Astrocyte (in vitro differentiated cells and primary cell): ENCODE measurements around the gene PRDM8. TPM values are rescaled to one million over a fixed set of nuclear protein-coding genes. Genes with fewer than 3 reads are reported as not detected.

Experiments used
- DNase-seq: peaks from one replicate; pipeline ENCODE4 v3.0.0-alpha.2; 2010; ENCODE audit warnings: low read depth
- FAIRE-seq: peaks from 2 replicates; lab custom pipeline; 2011; peaks lifted over from hg19 to GRCh38; lab: Jason Lieb, UNC
- H2AFZ ChIP-seq: 2 replicates; pipeline ENCODE4 v1.6.0; 2012; ENCODE audit warnings: low read depth, low read length, inconsistent platforms
- H3K27ac ChIP-seq: 2 replicates; pipeline ENCODE4 v1.5.1; 2011; ENCODE audit warnings: low read depth, low read length, inconsistent platforms
- H3K27me3 ChIP-seq: 2 replicates; pipeline ENCODE4 v1.6.0; 2011; ENCODE audit warnings: low read length, inconsistent platforms; ENCODE audit not compliant: insufficient read depth
- H3K36me3 ChIP-seq: 2 replicates; pipeline ENCODE4 v1.5.1; 2011; ENCODE audit warnings: low read length, inconsistent platforms; ENCODE audit not compliant: insufficient read depth
- H3K4me1 ChIP-seq: 2 replicates; pipeline ENCODE4 v1.5.1; 2011; ENCODE audit warnings: low read length, inconsistent platforms; ENCODE audit not compliant: insufficient read depth
- H3K4me2 ChIP-seq: 2 replicates; pipeline ENCODE4 v1.6.0; 2012; ENCODE audit warnings: low read length, inconsistent platforms
- H3K4me3 ChIP-seq: 2 replicates; pipeline ENCODE4 v1.5.1; 2011; ENCODE audit warnings: low read depth, mild to moderate bottlenecking, low read length, inconsistent platforms; ENCODE audit not compliant: insufficient read depth
- H3K79me2 ChIP-seq: 2 replicates; pipeline ENCODE4 v1.6.0; 2012; ENCODE audit warnings: mild to moderate bottlenecking, low read length, inconsistent platforms; ENCODE audit not compliant: insufficient read depth
- H3K9ac ChIP-seq: 2 replicates; pipeline ENCODE4 v1.6.0; 2012; ENCODE audit warnings: mild to moderate bottlenecking, low read length, inconsistent platforms
- H3K9me3 ChIP-seq: 2 replicates; pipeline ENCODE4 v1.5.1; 2012; ENCODE audit warnings: low read depth, mild to moderate bottlenecking, low read length, inconsistent platforms; ENCODE audit not compliant: insufficient read depth
- H4K20me1 ChIP-seq: 2 replicates; pipeline ENCODE4 v1.6.0; 2012; ENCODE audit warnings: low read length, inconsistent platforms; ENCODE audit not compliant: insufficient read depth
- H3K27ac Mint-ChIP-seq: one replicate; pipeline ENCODE4 v1.8.0; 2021; ENCODE audit warnings: mild to moderate bottlenecking, mixed read lengths; ENCODE audit not compliant: unreplicated experiment
- H3K27me3 Mint-ChIP-seq: one replicate; pipeline ENCODE4 v1.8.0; 2021; ENCODE audit warnings: low read depth, mixed read lengths; ENCODE audit not compliant: unreplicated experiment
- H3K36me3 Mint-ChIP-seq: one replicate; pipeline ENCODE4 v1.8.0; 2021; ENCODE audit warnings: low read depth, mixed read lengths; ENCODE audit not compliant: unreplicated experiment
- H3K4me1 Mint-ChIP-seq: one replicate; pipeline ENCODE4 v1.8.0; 2021; ENCODE audit warnings: low read depth, mixed read lengths; ENCODE audit not compliant: unreplicated experiment
- H3K4me3 Mint-ChIP-seq: one replicate; pipeline ENCODE4 v1.8.0; 2021; ENCODE audit warnings: mild to moderate bottlenecking, moderate library complexity, mixed read lengths; ENCODE audit not compliant: unreplicated experiment
- H3K9me3 Mint-ChIP-seq: one replicate; pipeline ENCODE4 v1.8.0; 2021; ENCODE audit warnings: mild to moderate bottlenecking, mixed read lengths; ENCODE audit not compliant: unreplicated experiment
- EZH2 ChIP-seq: IDR thresholded peaks from 2 replicates; pipeline ENCODE4 v1.6.1; 2012; ENCODE audit warnings: mild to moderate bottlenecking, low read length, inconsistent platforms; ENCODE audit not compliant: insufficient read depth
- total RNA-seq: library from RNA; stranded (reverse); gene quantifications from 2 replicates; pipeline ENCODE4 v1.2.1, GENCODE V29; 2021
- TF ChIP-seq, protein P1 (sequence below): IDR thresholded peaks from 2 replicates; pipeline ENCODE4 v1.5.1; 2011; ENCODE audit warnings: low read depth, mild to moderate bottlenecking, inconsistent platforms, low read length, moderate library complexity; ENCODE audit not compliant: insufficient read depth

The PRDM8 gene
- total RNA-seq, 1 donor from 2014 or later, result 0.25 TPM

GRCh38 chr4:80186676-80187075, 10.6 kb upstream of the PRDM8 start:
- H3K27me3 Mint-ChIP-seq, result peaks cover 87% of the 10 kb centered on the region
- no peak for DNase-seq
- H3K36me3 Mint-ChIP-seq, result no peaks in the 10 kb centered on the region
- FAIRE-seq, result no peak
- no peak overlapping the region for H3K4me2 ChIP-seq
- H4K20me1 ChIP-seq, result peaks cover 4% of the 10 kb centered on the region
- peaks cover 54% of the 10 kb centered on the region for H3K27me3 ChIP-seq
- H3K79me2 ChIP-seq, result no peaks in the 10 kb centered on the region
- no peak overlapping the region for H3K27ac Mint-ChIP-seq
- H3K9ac ChIP-seq, result no peak overlapping the region
- TF ChIP-seq, protein P1, sequence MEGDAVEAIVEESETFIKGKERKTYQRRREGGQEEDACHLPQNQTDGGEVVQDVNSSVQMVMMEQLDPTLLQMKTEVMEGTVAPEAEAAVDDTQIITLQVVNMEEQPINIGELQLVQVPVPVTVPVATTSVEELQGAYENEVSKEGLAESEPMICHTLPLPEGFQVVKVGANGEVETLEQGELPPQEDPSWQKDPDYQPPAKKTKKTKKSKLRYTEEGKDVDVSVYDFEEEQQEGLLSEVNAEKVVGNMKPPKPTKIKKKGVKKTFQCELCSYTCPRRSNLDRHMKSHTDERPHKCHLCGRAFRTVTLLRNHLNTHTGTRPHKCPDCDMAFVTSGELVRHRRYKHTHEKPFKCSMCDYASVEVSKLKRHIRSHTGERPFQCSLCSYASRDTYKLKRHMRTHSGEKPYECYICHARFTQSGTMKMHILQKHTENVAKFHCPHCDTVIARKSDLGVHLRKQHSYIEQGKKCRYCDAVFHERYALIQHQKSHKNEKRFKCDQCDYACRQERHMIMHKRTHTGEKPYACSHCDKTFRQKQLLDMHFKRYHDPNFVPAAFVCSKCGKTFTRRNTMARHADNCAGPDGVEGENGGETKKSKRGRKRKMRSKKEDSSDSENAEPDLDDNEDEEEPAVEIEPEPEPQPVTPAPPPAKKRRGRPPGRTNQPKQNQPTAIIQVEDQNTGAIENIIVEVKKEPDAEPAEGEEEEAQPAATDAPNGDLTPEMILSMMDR, result no peak
- TF ChIP-seq EZH2, result no peak
- no peaks in the 10 kb centered on the region for H3K36me3 ChIP-seq
- H3K4me3 ChIP-seq, result no peak overlapping the region
- peaks cover 12% of the 10 kb centered on the region for H3K9me3 Mint-ChIP-seq
- H2AFZ ChIP-seq, result no peak overlapping the region
- H3K27ac ChIP-seq, result no peak overlapping the region
- H3K4me3 Mint-ChIP-seq, result no peak overlapping the region
- no peaks in the 10 kb centered on the region for H3K9me3 ChIP-seq
- peaks cover 3% of the 10 kb centered on the region for H3K4me1 Mint-ChIP-seq
- peaks cover 16% of the 10 kb centered on the region for H3K4me1 ChIP-seq

GRCh38 chr4:80187677-80188076, 9.6 kb upstream of the PRDM8 start:
- no peak overlapping the region for H3K27ac Mint-ChIP-seq
- peaks cover 3% of the 10 kb centered on the region for H3K4me1 Mint-ChIP-seq
- H3K9me3 Mint-ChIP-seq, result peaks cover 12% of the 10 kb centered on the region

GRCh38 chr4:80188457-80188800, 8.9 kb upstream of the PRDM8 start:
- Mint-ChIP-seq H3K36me3 (no peaks in the 10 kb centered on the region), H3K27ac (no peak overlapping the region), H3K9me3 (peaks cover 12% of the 10 kb centered on the region), H3K4me3 (no peak overlapping the region), H3K4me1 (peaks cover 3% of the 10 kb centered on the region), H3K27me3 (peaks cover 93% of the 10 kb centered on the region)
- Histone ChIP-seq H3K9ac (no peak overlapping the region), H3K36me3 (no peaks in the 10 kb centered on the region), H3K27me3 (peaks cover 57% of the 10 kb centered on the region), H4K20me1 (peaks cover 4% of the 10 kb centered on the region), H3K4me1 (peaks cover 16% of the 10 kb centered on the region), H3K4me3 (no peak overlapping the region), H2AFZ (no peak overlapping the region), H3K79me2 (no peaks in the 10 kb centered on the region), H3K27ac (no peak overlapping the region), H3K9me3 (no peaks in the 10 kb centered on the region), H3K4me2 (peak overlapping the region; percentile 9)
- no peak for FAIRE-seq
- no peak for DNase-seq
- TF ChIP-seq EZH2, result no peak
- TF ChIP-seq, protein P1, result no peak

More at GRCh38 chr4:80187677-80188076, 9.6 kb upstream of the PRDM8 start:
- Mint-ChIP-seq H3K4me3 (no peak overlapping the region), H3K27me3 (peaks cover 93% of the 10 kb centered on the region), H3K36me3 (no peaks in the 10 kb centered on the region)
- no peak overlapping the region for H3K4me3 ChIP-seq
- no peak overlapping the region for H3K4me2 ChIP-seq
- TF ChIP-seq EZH2, result no peak
- TF ChIP-seq, protein P1, result no peak
- peaks cover 4% of the 10 kb centered on the region for H4K20me1 ChIP-seq
- H3K9me3 ChIP-seq, result no peaks in the 10 kb centered on the region
- no peak for DNase-seq
- H3K4me1 ChIP-seq, result peaks cover 16% of the 10 kb centered on the region
- no peak overlapping the region for H3K9ac ChIP-seq
- no peak overlapping the region for H2AFZ ChIP-seq
- peaks cover 57% of the 10 kb centered on the region for H3K27me3 ChIP-seq
- no peak overlapping the region for H3K27ac ChIP-seq
- no peaks in the 10 kb centered on the region for H3K79me2 ChIP-seq
- no peak for FAIRE-seq
- H3K36me3 ChIP-seq, result no peaks in the 10 kb centered on the region
